ACHN (cell line): ENCODE results near the gene VPS11.
A peak's percentile ranks its signal among the peaks of the same experiment; 100 is the strongest.
"Not testable (repeated sequence)": the region's sequence is repeated elsewhere in the genome, so short reads cannot be mapped to it uniquely, and the experiment has no call there.

Experiments used
- DNase-seq: peaks from one replicate; pipeline ENCODE4 v3.0.0-alpha.2; 2015
- in situ Hi-C: cut with HindIII; loops from 2 replicates; pipeline ENCODE4 v1.10.0; 2017; ENCODE audit warnings: low sequenced_read_pairs, low pct_ligation_motif_present, low pct_unique_long_range_greater_than_20kb

Gene VPS11

GRCh38 chr11:119031912-119032280 lies 35.7 kb upstream of the VPS11 start:
- no peak for DNase-seq
- in situ Hi-C loops = no loop called here

GRCh38 chr11:119033421-119033820 lies 34.2 kb upstream of the VPS11 start:
- peak; percentile 17 for DNase-seq
- in situ Hi-C loops = not testable (repeated sequence)

- in situ Hi-C loops = no loop called here
- no peak for DNase-seq
These were observed 32.8 kb upstream of the VPS11 start for GRCh38 chr11:119034813-119035212.

- in situ Hi-C loops = no loop called here
- no peak for DNase-seq
These were observed 28.7 kb upstream of the VPS11 start for GRCh38 chr11:119038884-119039283.

GRCh38 chr11:119039471-119039870 lies 28.1 kb upstream of the VPS11 start:
- in situ Hi-C loops, DNase-seq: not testable (repeated sequence)

- no peak for DNase-seq
- in situ Hi-C loops = no loop called here
These were observed 25.6 kb upstream of the VPS11 start for GRCh38 chr11:119041821-119042514.

GRCh38 chr11:119042927-119043326 lies 24.7 kb upstream of the VPS11 start:
- DNase-seq = no peak
- in situ Hi-C loops = no loop called here

GRCh38 chr11:119044708-119045107 lies 22.9 kb upstream of the VPS11 start:
- in situ Hi-C loops = no loop called here
- no peak for DNase-seq

- in situ Hi-C loops = no loop called here
- no peak for DNase-seq
These were observed 21.1 kb upstream of the VPS11 start for GRCh38 chr11:119046489-119046888.

GRCh38 chr11:119047205-119047604 lies 20.4 kb upstream of the VPS11 start:
- DNase-seq = no peak

GRCh38 chr11:119048644-119049043 lies 19.0 kb upstream of the VPS11 start:
- DNase-seq = no peak
- in situ Hi-C loops = no loop called here

More at GRCh38 chr11:119047205-119047604, 20.4 kb upstream of the VPS11 start:
- in situ Hi-C loops = no loop called here

- DNase-seq = no peak
- in situ Hi-C loops = no loop called here
These were observed 18.5 kb upstream of the VPS11 start for GRCh38 chr11:119049081-119049480.

- no peak for DNase-seq
These were observed 16.0 kb upstream of the VPS11 start for GRCh38 chr11:119051440-119052162.

GRCh38 chr11:119052163-119052814 lies 15.3 kb upstream of the VPS11 start:
- no peak for DNase-seq
- in situ Hi-C loops = no loop called here

More at GRCh38 chr11:119051440-119052162, 16.0 kb upstream of the VPS11 start:
- in situ Hi-C loops = no loop called here

GRCh38 chr11:119054418-119054817 lies 13.2 kb upstream of the VPS11 start:
- no peak for DNase-seq
- in situ Hi-C loops = no loop called here

- in situ Hi-C loops = no loop called here
- DNase-seq = peak; percentile 48
These were observed 11.7 kb upstream of the VPS11 start for GRCh38 chr11:119055901-119056300.

GRCh38 chr11:119056421-119056999 lies 11.1 kb upstream of the VPS11 start:
- in situ Hi-C loops = no loop called here
- no peak for DNase-seq

GRCh38 chr11:119057000-119057769 lies 10.4 kb upstream of the VPS11 start, which contains the start of gene HYOU1:
Gene HYOU1 (minus strand): TSS chr11:119057205. CDS start chr11:119056160, 1,045 bp downstream.
- peak; percentile 91 for DNase-seq
- in situ Hi-C loops = no loop called here
